Mesenchymal stem cell (in vitro differentiated cells and primary cell): Measurements from ENCODE around the gene ALDH9A1.

ENCODE experiments used
- DNase-seq: peaks from one replicate; pipeline ENCODE4 v3.0.0-alpha.2; 2013
- H2AFZ ChIP-seq: one replicate; pipeline ENCODE4 v1.6.1; 2013; ENCODE audit warnings: low read depth, mild to moderate bottlenecking, control low read depth, inconsistent platforms, low read length, moderate library complexity
- H2AK5ac ChIP-seq: 2 replicates; pipeline ENCODE4 v1.6.1; 2013; ENCODE audit warnings: low read length, moderate library complexity, mild to moderate bottlenecking, inconsistent platforms; ENCODE audit not compliant: severe bottlenecking
- H2BK120ac ChIP-seq: one replicate; pipeline ENCODE4 v1.6.1; 2013; ENCODE audit warnings: low read depth, mild to moderate bottlenecking, inconsistent platforms, low read length, moderate library complexity
- H2BK12ac ChIP-seq, 2 experiments: one replicate each; pipeline ENCODE4 v1.6.1; 2013; ENCODE audit warnings: inconsistent platforms in 2 of 2, low read length in 2 of 2, mild to moderate bottlenecking in 2 of 2, moderate library complexity in 2 of 2, control low read depth in 1 of 2
- H2BK15ac ChIP-seq: one replicate; pipeline ENCODE4 v1.6.1; 2013; ENCODE audit warnings: mild to moderate bottlenecking, low read depth, inconsistent platforms; ENCODE audit not compliant: poor library complexity, severe bottlenecking
- H2BK5ac ChIP-seq: 2 replicates; pipeline ENCODE4 v1.6.1; 2013; ENCODE audit warnings: low read depth, mild to moderate bottlenecking, low read length, control low read depth, inconsistent platforms; ENCODE audit not compliant: poor library complexity, severe bottlenecking
- H3K14ac ChIP-seq, 2 experiments: one replicate each; pipeline ENCODE4 v1.6.1; 2013; ENCODE audit warnings: inconsistent platforms in 2 of 2, low read length in 2 of 2, control low read depth in 1 of 2, mild to moderate bottlenecking in 1 of 2, moderate library complexity in 1 of 2
- H3K18ac ChIP-seq, 2 experiments: one replicate each; pipeline ENCODE4 v1.6.1; 2013; ENCODE audit warnings: inconsistent platforms in 2 of 2, low read length in 2 of 2, control low read depth in 1 of 2, low read depth in 1 of 2, mild to moderate bottlenecking in 1 of 2
- H3K23ac ChIP-seq, 2 experiments: one replicate each; pipeline ENCODE4 v1.6.1; 2013; ENCODE audit warnings: inconsistent platforms in 2 of 2, low read length in 2 of 2, mild to moderate bottlenecking in 2 of 2, moderate library complexity in 2 of 2, control low read depth in 1 of 2
- H3K27ac ChIP-seq: 2 replicates; pipeline ENCODE4 v1.5.1; 2013; ENCODE audit warnings: mild to moderate bottlenecking, moderate library complexity, low read length, control low read depth, inconsistent platforms; ENCODE audit not compliant: poor library complexity, severe bottlenecking
- H3K27me3 ChIP-seq, 2 experiments: 2 replicates each; pipeline versions ENCODE4 v1.6.1 to v1.7.0; 2013; ENCODE audit warnings: low read length in 2 of 2, mild to moderate bottlenecking in 2 of 2, moderate library complexity in 2 of 2, control low read depth in 1 of 2, inconsistent platforms in 1 of 2; ENCODE audit not compliant: control insufficient read depth in 1 of 2, insufficient read depth in 1 of 2
- H3K36me3 ChIP-seq, 2 experiments: 2 replicates each; pipeline versions ENCODE4 v1.6.1 to v1.7.0; 2013; ENCODE audit warnings: low read length in 2 of 2, control low read depth in 1 of 2, inconsistent platforms in 1 of 2, low read depth in 1 of 2, mild to moderate bottlenecking in 1 of 2; ENCODE audit not compliant: insufficient read depth in 2 of 2, control insufficient read depth in 1 of 2
- H3K4ac ChIP-seq, 2 experiments: one replicate each; pipeline ENCODE4 v1.6.1; 2013; ENCODE audit warnings: inconsistent platforms in 2 of 2, low read length in 2 of 2, mild to moderate bottlenecking in 2 of 2, moderate library complexity in 2 of 2, control low read depth in 1 of 2, low read depth in 1 of 2
- H3K4me1 ChIP-seq: 2 replicates; pipeline ENCODE4 v1.6.1; 2013; ENCODE audit warnings: low read depth, low read length, control low read depth; ENCODE audit not compliant: control insufficient read depth, insufficient read depth
- H3K4me2 ChIP-seq: 2 replicates; pipeline ENCODE4 v1.6.1; 2013; ENCODE audit warnings: low read length, mild to moderate bottlenecking, inconsistent platforms; ENCODE audit not compliant: poor library complexity, severe bottlenecking
- H3K4me3 ChIP-seq, 2 experiments: 2 replicates each; pipeline versions ENCODE4 v1.5.1 to v1.7.0; 2013; ENCODE audit warnings: low read length in 2 of 2, mild to moderate bottlenecking in 2 of 2, control low read depth in 1 of 2, low read depth in 1 of 2; ENCODE audit not compliant: insufficient read depth in 1 of 2
- H3K79me1 ChIP-seq: replicated peaks from 2 replicates; pipeline ENCODE4 v1.6.1; 2013; ENCODE audit warnings: mild to moderate bottlenecking, control low read depth, low read length, inconsistent platforms; ENCODE audit not compliant: poor library complexity, severe bottlenecking
- H3K9ac ChIP-seq: 2 replicates; pipeline ENCODE4 v1.7.0; 2013; ENCODE audit warnings: mild to moderate bottlenecking, low read length, moderate library complexity
- H3K9me3 ChIP-seq: 2 replicates; pipeline ENCODE4 v1.7.0; 2013; ENCODE audit warnings: mild to moderate bottlenecking, low read length; ENCODE audit not compliant: control insufficient read depth
- H4K8ac ChIP-seq: one replicate; pipeline ENCODE4 v1.6.1; 2013; ENCODE audit warnings: inconsistent platforms, mild to moderate bottlenecking, low read length, moderate library complexity
- H4K91ac ChIP-seq: one replicate; pipeline ENCODE4 v1.6.1; 2013; ENCODE audit warnings: mild to moderate bottlenecking, low read length, inconsistent platforms
- WGBS: methylation state at CpG from one replicate; pipeline ENCODE4 v1.1.7; 2013; ENCODE audit warnings: mixed read lengths; 5-methylcytosine and 5-hydroxymethylcytosine counted together

Gene ALDH9A1

DNA sequence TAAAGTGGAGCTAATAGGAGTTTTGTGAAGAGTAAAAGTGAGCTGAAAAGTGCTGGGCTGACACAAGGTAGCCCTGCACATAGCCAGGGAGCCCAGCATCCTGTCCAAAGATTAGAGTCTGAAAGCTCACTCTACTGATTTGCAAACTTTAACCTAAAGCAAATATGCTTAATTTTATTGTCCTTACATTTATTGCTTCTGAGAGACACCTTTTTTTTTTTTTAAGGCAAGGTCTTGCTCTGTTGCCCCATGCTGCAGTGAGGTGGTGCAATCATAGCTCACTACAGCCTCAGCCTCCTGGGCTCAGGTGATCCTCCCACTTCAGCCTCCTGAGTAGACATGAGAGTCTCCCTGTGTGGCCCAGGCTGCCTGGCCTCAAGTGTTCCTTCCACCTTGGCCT lies 50.8 kb downstream of the ALDH9A1 start:
- Histone ChIP-seq H2BK15ac (no peak overlapping the region), H2AFZ (no peak overlapping the region), H3K9ac (no peak overlapping the region), H2BK120ac (no peak overlapping the region), H3K27ac (peak overlapping the region; percentile 57), H3K4me2 (no peak overlapping the region), H3K4me3 (no peak overlapping the region), H4K91ac (no peak overlapping the region), H3K18ac (no peak overlapping the region), H3K4ac (no peak overlapping the region), H3K27me3 (no peaks in the 10 kb centered on the region), H3K14ac (peak overlapping the region in 1 of 2 experiments; percentile 70), H4K8ac (no peak overlapping the region), H3K9me3 (no peaks in the 10 kb centered on the region), H2AK5ac (peak overlapping the region; percentile 72), H2BK5ac (no peak overlapping the region), H3K36me3 (peaks cover 17 to 63% of the 10 kb centered on the region in 2 experiments), H2BK12ac (no peak overlapping the region), H3K79me1 (peaks cover 27% of the 10 kb centered on the region), H3K23ac (peak overlapping the region in 1 of 2 experiments; percentile 40), H3K4me1 (peaks cover 33% of the 10 kb centered on the region)
- DNase-seq: no peak

DNA sequence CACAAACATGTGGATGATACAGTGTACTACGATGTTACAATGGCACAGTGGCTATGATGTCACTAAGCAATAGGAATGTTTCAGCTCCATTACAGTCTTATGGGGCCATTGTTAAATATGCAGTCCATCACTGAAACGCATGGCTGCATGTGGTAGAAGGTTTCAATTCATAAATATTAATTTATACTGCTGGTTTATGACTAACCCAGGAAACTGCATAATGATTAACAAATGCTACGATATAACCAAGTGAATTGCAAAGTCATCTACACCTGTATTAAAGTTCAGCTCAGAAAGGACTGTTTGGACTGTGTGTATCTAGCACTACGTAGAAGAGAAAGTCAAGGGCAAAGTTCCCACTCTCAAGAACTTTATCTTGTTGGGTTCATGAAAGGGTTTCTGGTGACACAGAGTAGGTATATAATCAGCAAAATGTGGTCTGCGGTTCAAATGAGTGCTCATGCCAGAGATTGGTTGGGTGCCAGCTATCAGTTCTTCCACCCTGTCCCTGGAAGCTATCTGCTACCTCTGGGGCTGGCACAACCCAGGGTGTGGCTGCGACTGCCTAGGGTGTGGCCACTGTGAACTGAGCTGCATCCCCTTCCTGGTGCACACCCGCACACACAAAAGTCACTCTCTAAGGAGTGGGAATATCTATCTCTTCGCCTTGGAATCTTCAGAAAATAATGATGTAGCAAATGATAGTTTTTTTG lies 52.6 kb downstream of the ALDH9A1 start:
- H3K9me3 ChIP-seq: no peaks in the 10 kb centered on the region
- no peak overlapping the region for H4K91ac ChIP-seq
- H3K14ac ChIP-seq: no peak overlapping the region
- no peaks in the 10 kb centered on the region for H3K27me3 ChIP-seq
- no peak overlapping the region for H3K4ac ChIP-seq
- no peak overlapping the region for H3K9ac ChIP-seq
- 91% methylated on average over 5 of the region's 8 CpGs for WGBS
- peaks cover 22% of the 10 kb centered on the region for H3K79me1 ChIP-seq
- H3K18ac ChIP-seq: no peak overlapping the region
- H2BK120ac ChIP-seq: no peak overlapping the region
- H3K4me2 ChIP-seq: peak overlapping the region; percentile 63
- no peak overlapping the region for H3K4me3 ChIP-seq
- H2AFZ ChIP-seq: no peak overlapping the region
- no peak overlapping the region for H2BK12ac ChIP-seq
- peak overlapping the region; percentile 46 for H2BK5ac ChIP-seq
- peak overlapping the region; percentile 99 for H2AK5ac ChIP-seq
- peak overlapping the region; percentile 76 for H3K27ac ChIP-seq
- H2BK15ac ChIP-seq: no peak overlapping the region
- no peak overlapping the region for H4K8ac ChIP-seq
- H3K23ac ChIP-seq: peak overlapping the region in 1 of 2 experiments; percentile 5
- peaks cover 31% of the 10 kb centered on the region for H3K4me1 ChIP-seq
- peaks cover 12 to 52% of the 10 kb centered on the region in 2 experiments for H3K36me3 ChIP-seq
- DNase-seq: no peak

DNA sequence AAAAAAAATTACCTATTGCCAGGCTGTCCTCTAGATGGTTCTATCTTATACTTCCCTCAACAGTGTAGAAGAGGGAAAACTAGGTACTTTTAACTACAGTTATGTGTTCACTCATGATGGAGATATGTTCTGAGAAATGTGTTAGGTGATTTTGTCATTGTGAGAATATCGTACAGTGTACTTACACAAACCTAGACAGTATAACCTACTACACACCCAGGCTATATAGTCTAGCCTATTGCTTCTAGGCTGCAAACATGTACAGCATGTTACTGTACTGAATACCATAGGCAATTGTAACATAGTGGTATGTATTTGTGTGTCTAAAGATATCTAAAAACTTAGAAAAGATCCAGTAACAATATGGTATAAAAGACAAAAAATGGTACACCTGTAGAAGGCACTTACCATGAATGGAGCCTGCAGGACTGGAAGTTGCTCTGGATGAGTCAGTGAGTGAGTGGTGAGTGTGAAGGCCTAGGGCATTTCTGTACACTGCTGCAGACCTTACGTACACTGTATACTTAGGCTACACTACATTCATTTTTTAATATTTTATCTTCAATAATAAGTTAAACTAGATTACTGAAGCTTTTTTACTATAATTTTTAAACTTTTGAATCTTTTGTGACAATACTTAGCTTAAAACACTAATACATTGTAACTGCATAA lies 54.2 kb downstream of the ALDH9A1 start:
- H2AFZ ChIP-seq: no peak overlapping the region
- no peak for DNase-seq
- H3K18ac ChIP-seq: no peak overlapping the region
- no CpG with 5 or more reads among the region's 2 CpGs for WGBS
- H3K4me2 ChIP-seq: no peak overlapping the region
- H2BK5ac ChIP-seq: no peak overlapping the region
- H4K91ac ChIP-seq: no peak overlapping the region
- no peak overlapping the region for H2BK12ac ChIP-seq
- no peak overlapping the region for H3K27ac ChIP-seq
- peaks cover 24% of the 10 kb centered on the region for H3K79me1 ChIP-seq
- H2BK15ac ChIP-seq: no peak overlapping the region
- H2BK120ac ChIP-seq: no peak overlapping the region
- no peak overlapping the region for H3K14ac ChIP-seq
- H3K27me3 ChIP-seq: no peaks in the 10 kb centered on the region
- H3K4me1 ChIP-seq: peaks cover 27% of the 10 kb centered on the region
- H3K9ac ChIP-seq: no peak overlapping the region
- no peak overlapping the region for H3K4me3 ChIP-seq
- no peak overlapping the region for H3K23ac ChIP-seq
- no peak overlapping the region for H3K4ac ChIP-seq
- H2AK5ac ChIP-seq: no peak overlapping the region
- H3K36me3 ChIP-seq: peaks cover 15 to 51% of the 10 kb centered on the region in 2 experiments
- no peak overlapping the region for H4K8ac ChIP-seq
- H3K9me3 ChIP-seq: no peaks in the 10 kb centered on the region

DNA sequence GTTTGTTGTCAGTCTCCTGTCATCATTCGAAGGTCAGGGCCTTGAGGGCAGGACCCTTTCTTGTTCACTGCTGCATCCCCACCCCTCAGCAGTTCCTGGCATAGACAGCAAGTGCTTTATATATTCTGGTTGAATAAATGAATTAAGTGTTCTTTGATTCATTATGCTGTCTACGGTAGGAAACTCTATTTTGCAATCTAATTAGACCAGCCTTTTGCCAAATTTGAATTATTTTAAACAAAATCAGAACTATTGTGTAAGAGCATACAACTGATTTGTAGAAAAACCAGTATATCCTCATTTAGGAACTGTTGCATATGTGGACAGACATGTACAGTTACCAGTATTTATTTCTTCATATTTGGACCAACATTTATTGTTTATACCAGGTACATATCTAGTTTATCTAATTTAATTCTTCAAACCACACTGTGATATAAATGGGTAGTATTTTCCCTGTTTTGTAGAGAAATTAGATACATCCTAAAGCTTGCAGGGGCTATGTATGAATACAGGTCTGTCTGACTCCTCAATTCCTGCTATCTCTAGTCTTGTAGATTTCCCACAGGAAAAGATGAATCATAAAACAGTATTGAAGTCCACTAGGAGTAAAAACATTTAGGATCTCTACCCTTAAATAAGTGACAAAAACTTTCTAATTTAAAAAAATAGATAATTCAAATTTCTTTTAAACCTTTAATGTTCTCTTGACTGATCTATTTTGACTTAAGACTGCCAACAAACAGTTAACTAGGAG lies 57.0 kb downstream of the ALDH9A1 start:
- Histone ChIP-seq H3K4me1 (peaks cover 14% of the 10 kb centered on the region), H3K27ac (no peak overlapping the region), H3K4me2 (no peak overlapping the region), H3K18ac (no peak overlapping the region), H3K4me3 (no peak overlapping the region), H2BK5ac (no peak overlapping the region), H4K8ac (no peak overlapping the region), H2AK5ac (no peak overlapping the region), H2BK15ac (no peak overlapping the region), H3K27me3 (no peaks in the 10 kb centered on the region), H3K36me3 (peaks cover 8 to 50% of the 10 kb centered on the region in 2 experiments), H3K4ac (no peak overlapping the region), H2BK120ac (no peak overlapping the region), H3K23ac (no peak overlapping the region), H3K14ac (no peak overlapping the region), H3K9me3 (no peaks in the 10 kb centered on the region), H4K91ac (no peak overlapping the region), H3K9ac (peak overlapping the region; percentile 17), H2AFZ (no peak overlapping the region), H2BK12ac (no peak overlapping the region), H3K79me1 (peaks cover 15% of the 10 kb centered on the region)
- 83% methylated on average over 1 of the region's 2 CpGs for WGBS
- peak; percentile 23 for DNase-seq
